ENCODE measurements around the gene B3GALT5.

- TF ChIP-seq CTCF (IDR thresholded peaks at IDR 0.05) (no peak), POLR2A (IDR thresholded peaks at IDR 0.05) (no peak), POLR2AphosphoS5 (IDR thresholded peaks at IDR 0.05) (no peak)
These were observed 36.1 kb upstream of the B3GALT5 start for GRCh38 chr21:39576518-39577128.

Data from prostate gland (tissue), 2 donors.